Hepatocyte (in vitro differentiated cells): Measurements from ENCODE around the gene DRAP1.

ENCODE experiments used
- CTCF ChIP-seq: fragments of 200-600 bp; sonication (generic); IDR thresholded peaks from 2 replicates; pipeline ENCODE4 v1.5.1; 2016; ENCODE audit warnings: antibody characterized with exemption, mild to moderate bottlenecking; ENCODE audit not compliant: poor library complexity
- EZH2 ChIP-seq: fragments of 200-600 bp; sonication (generic); IDR thresholded peaks from 2 replicates; pipeline ENCODE4 v1.6.1; 2016; ENCODE audit warnings: antibody characterized with exemption, mild to moderate bottlenecking, borderline replicate concordance

- TF ChIP-seq CTCF (no peak), EZH2 (no peak)
These were observed 48.2 kb upstream of the DRAP1 start for GRCh38 chr11:65870706-65871681.
